Activated CD4-positive, alpha-beta T cell treated with anti-CD3 and anti-CD28 coated beads for 36 hours (primary cell): ENCODE results near the gene SOX21. TPM values are rescaled to one million over a fixed set of nuclear protein-coding genes. Genes with fewer than 3 reads are reported as not detected.

Source experiments
- ATAC-seq: fragments of 200-7000 bp; cut with Tn5 transposase; one replicate; pipeline ENCODE4 v1.10.0; 2021; ENCODE audit warnings: mild to moderate bottlenecking, moderate library complexity
- CTCF ChIA-PET: fragments of 350-600 bp; sonication (Branson Sonifier 250); formaldehyde crosslinking; loops from one replicate; lab custom pipeline; 2021; ENCODE audit warnings: antibody characterized with exemption; lab: Charles Lee
- POLR2A ChIA-PET: fragments of 350-600 bp; sonication (Branson Sonifier 250); formaldehyde crosslinking; loops from one replicate; lab custom pipeline; 2021; ENCODE audit warnings: antibody characterized with exemption, inconsistent platforms; lab: Charles Lee
- DNase-seq: peaks from one replicate; pipeline ENCODE4 v3.0.0-alpha.2; 2020
- H3K27ac Mint-ChIP-seq: one replicate; pipeline ENCODE4 v1.8.0; 2021; ENCODE audit warnings: mixed read lengths
- H3K27me3 Mint-ChIP-seq: one replicate; pipeline ENCODE4 v1.8.0; 2021; ENCODE audit warnings: mixed read lengths
- H3K36me3 Mint-ChIP-seq: one replicate; pipeline ENCODE4 v1.8.0; 2021; ENCODE audit warnings: low read depth, mixed read lengths
- H3K4me1 Mint-ChIP-seq: one replicate; pipeline ENCODE4 v1.8.0; 2021; ENCODE audit warnings: mixed read lengths
- H3K4me3 Mint-ChIP-seq: one replicate; pipeline ENCODE4 v1.8.0; 2021; ENCODE audit warnings: mild to moderate bottlenecking, moderate library complexity, mixed read lengths
- H3K9me3 Mint-ChIP-seq: one replicate; pipeline ENCODE4 v1.8.0; 2021; ENCODE audit warnings: low read depth, mixed read lengths
- intact Hi-C, 2 experiments: fragments of 100-400 bp; cut with DNase I in 1 of 2; cut with micrococcal nuclease in 1 of 2; formaldehyde crosslinking; loops; one replicate each; pipeline versions ENCODE4 v1.14.2 to v1.15.1; 2022 to 2024; cut with DNase I, micrococcal nuclease
- total RNA-seq, 2 experiments: library from RNA; stranded (reverse); gene quantifications; one replicate each; pipeline ENCODE4 v1.2.3, GENCODE V29; 2021

The SOX21 gene
- total RNA-seq, 2 experiments from 2014 or later = not detected

DNA sequence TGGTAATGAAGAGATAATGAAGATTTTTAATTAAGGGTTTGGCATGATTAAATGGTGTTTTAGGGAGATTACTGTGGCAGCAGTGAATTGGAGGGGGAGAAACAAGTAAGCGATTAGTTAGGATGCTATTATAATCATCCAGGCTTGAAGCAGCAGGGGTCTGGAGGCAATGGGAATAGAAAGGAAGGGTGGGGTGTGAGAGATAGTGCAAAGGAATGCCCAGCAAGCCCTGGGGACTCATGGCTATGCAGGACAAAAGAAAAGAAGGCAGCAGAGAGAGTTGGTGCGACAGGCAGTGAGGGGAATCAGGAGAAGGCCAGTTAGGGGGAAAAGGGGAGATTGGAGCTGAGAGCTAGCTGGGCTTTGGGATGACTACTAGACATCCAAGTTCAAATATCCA is 34.5 kb downstream of the SOX21 start:
- H3K9me3 Mint-ChIP-seq = no peaks in the 10 kb centered on the region
- CTCF ChIA-PET = interaction anchor here (1.6 kb wide), 1 partner anchor 726 kb away, joined by 3 read pairs; no protein-coding TSS in a partner anchor
- intact Hi-C loops = loop anchor here (5.0 to 10.0 kb wide), 3 partner anchors 477 to 800 kb away; no protein-coding TSS in a partner anchor
- H3K4me3 Mint-ChIP-seq = no peak overlapping the region
- H3K4me1 Mint-ChIP-seq = no peaks in the 10 kb centered on the region
- POLR2A ChIA-PET = no interaction called here
- ATAC-seq (no peak), DNase-seq (no peak)
- H3K27me3 Mint-ChIP-seq = peaks cover 33% of the 10 kb centered on the region
- no peaks in the 10 kb centered on the region for H3K36me3 Mint-ChIP-seq
- no peak overlapping the region for H3K27ac Mint-ChIP-seq

DNA sequence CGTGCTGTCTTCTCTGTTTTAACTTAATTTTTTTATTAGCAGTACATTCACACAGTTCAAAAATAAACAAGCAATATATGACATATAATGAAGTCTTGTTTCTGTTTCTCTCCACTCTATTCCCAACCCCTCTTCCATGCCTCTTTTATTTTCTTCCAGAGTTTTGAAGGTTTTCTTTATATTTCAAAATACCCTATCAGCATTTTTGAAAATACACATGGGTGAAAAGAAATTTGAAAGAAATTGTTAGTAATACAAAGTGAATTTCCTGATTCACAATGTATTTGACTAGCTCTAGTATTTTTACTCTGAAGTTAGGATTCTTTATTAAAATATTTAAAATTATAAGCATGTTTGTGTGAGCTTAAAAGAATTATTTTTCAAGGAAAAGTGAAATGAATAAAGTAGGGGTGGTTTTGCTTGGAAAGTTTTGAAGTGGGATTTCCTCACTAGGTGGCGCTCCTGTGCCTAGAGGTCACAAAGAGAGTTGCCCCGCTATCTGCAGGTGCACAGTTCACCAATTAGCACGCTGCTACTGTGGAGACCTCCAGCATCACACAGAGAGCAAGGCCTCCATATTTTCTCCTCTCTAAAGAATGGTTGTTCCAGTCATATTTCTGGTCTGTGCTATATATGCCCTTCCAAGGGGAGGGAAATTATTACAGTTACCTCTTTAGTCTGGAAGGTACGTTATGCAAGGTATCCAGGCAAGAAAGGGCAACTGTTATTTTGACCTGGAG is 37.6 kb downstream of the SOX21 start:
- intact Hi-C loops = loop anchor here (1.0 to 10.0 kb wide), 4 partner anchors 480 to 803 kb away; no protein-coding TSS in a partner anchor
- no peak overlapping the region for H3K4me3 Mint-ChIP-seq
- DNase-seq (peak; percentile 80), ATAC-seq (peak; percentile 72)
- H3K27ac Mint-ChIP-seq = no peak overlapping the region
- no peaks in the 10 kb centered on the region for H3K4me1 Mint-ChIP-seq
- POLR2A ChIA-PET = no interaction called here
- CTCF ChIA-PET = interaction anchor here (0.6 to 4.2 kb wide), 20 partner anchors 9 to 749 kb away, joined by 3 to 26 read pairs (median 4); partner anchors contain the start of gene SOX21
- no peaks in the 10 kb centered on the region for H3K9me3 Mint-ChIP-seq
- no peaks in the 10 kb centered on the region for H3K36me3 Mint-ChIP-seq
- H3K27me3 Mint-ChIP-seq = peaks cover 27% of the 10 kb centered on the region

DNA sequence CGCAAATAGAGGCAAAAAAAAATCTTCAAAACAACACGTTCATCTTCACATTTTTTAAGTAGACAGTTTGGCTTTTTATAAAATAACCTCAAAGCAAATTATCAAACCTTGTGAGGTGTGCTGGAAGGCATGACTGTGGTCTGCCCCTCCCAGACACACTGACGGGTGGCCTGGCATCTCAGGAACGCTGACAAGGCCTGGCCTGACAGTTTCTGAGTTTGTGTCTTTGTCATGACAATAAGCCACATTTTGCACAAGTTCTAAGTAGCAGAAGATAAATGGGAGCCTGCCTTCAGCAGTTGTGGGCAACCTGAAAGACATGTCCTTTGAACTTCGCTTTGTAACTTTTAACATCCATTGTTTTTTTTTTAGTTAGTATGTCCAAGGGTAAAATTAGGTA is 38.5 kb downstream of the SOX21 start:
- ATAC-seq (no peak), DNase-seq (no peak)
- H3K27ac Mint-ChIP-seq = no peak overlapping the region
- ChIA-PET POLR2A (interaction anchor here (0.6 kb wide), 1 partner anchor 729 kb away, joined by 3 read pairs; no protein-coding TSS in a partner anchor), CTCF (interaction anchor here (0.5 to 4.2 kb wide), 8 partner anchors 12 to 731 kb away, joined by 3 to 26 read pairs (median 4); no protein-coding TSS in a partner anchor)
- no peak overlapping the region for H3K4me3 Mint-ChIP-seq
- H3K27me3 Mint-ChIP-seq = peaks cover 24% of the 10 kb centered on the region
- no peaks in the 10 kb centered on the region for H3K36me3 Mint-ChIP-seq
- H3K4me1 Mint-ChIP-seq = no peaks in the 10 kb centered on the region
- no peaks in the 10 kb centered on the region for H3K9me3 Mint-ChIP-seq
- intact Hi-C loops = loop anchor here in 1 of 2 experiments (10.0 kb wide), 1 partner anchor 481 kb away; no protein-coding TSS in a partner anchor

DNA sequence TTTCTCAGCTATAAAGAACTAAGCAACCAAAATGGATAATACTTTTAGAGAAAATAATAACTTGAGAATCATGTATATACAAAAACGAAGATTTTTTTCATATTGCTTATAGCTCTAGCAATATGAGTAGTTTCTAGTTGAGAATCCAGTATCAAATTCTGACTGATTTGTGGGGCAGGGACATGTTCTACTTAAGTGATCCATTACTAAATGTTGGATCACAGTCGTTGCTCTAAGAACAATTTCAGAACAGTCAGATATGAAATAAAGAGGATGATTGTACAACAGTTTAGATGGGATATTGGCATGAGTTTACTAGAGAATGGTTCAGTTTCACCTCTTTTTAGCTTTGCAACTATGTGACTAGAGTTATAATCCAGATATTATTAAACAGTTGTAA is 39.9 kb downstream of the SOX21 start:
- H3K4me3 Mint-ChIP-seq = no peak overlapping the region
- H3K36me3 Mint-ChIP-seq = peaks cover 12% of the 10 kb centered on the region
- peaks cover 14% of the 10 kb centered on the region for H3K4me1 Mint-ChIP-seq
- H3K27me3 Mint-ChIP-seq = peaks cover 19% of the 10 kb centered on the region
- intact Hi-C loops = loop anchor here in 1 of 2 experiments (10.0 kb wide), 1 partner anchor 482 kb away; no protein-coding TSS in a partner anchor
- DNase-seq = no peak
- ChIA-PET POLR2A (no interaction called here), CTCF (interaction anchor here (0.6 to 4.2 kb wide), 3 partner anchors 10 to 253 kb away, joined by 3 to 26 read pairs (median 4); no protein-coding TSS in a partner anchor)
- no peak overlapping the region for H3K27ac Mint-ChIP-seq
- peak; percentile 26 for ATAC-seq
- H3K9me3 Mint-ChIP-seq = peaks cover 4% of the 10 kb centered on the region

DNA sequence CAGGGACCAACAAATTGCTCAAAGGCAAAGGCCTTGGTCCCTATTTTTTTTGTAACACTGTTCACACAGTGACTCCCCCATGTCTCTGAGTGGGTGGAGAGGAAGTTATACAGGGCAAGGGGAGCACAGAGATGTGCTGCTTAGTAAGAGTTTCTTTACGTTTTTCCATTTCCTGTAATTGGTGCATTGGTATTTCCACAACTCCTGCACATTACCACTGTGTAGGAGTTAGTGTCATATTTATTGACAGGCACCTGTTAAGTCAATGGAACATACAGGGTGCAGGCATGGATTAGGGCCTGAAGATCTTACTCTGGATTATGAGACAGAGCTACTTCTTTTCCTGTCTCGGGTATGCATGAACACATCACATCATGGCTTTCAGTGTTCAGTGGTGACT is 45.2 kb downstream of the SOX21 start:
- peaks cover 14% of the 10 kb centered on the region for H3K36me3 Mint-ChIP-seq
- peak overlapping the region; percentile 89 for H3K27ac Mint-ChIP-seq
- H3K9me3 Mint-ChIP-seq = peaks cover 4% of the 10 kb centered on the region
- DNase-seq (peak; percentile 44), ATAC-seq (peak; percentile 88)
- peaks cover 38% of the 10 kb centered on the region for H3K4me1 Mint-ChIP-seq
- H3K4me3 Mint-ChIP-seq = no peak overlapping the region
- H3K27me3 Mint-ChIP-seq = peaks cover 21% of the 10 kb centered on the region
- intact Hi-C loops = loop anchor here (2.0 to 10.0 kb wide), 5 partner anchors 120 to 520 kb away; no protein-coding TSS in a partner anchor
- ChIA-PET POLR2A (no interaction called here), CTCF (interaction anchor here (1.0 to 1.1 kb wide), 2 partner anchors 8 to 47 kb away, joined by 4 to 5 read pairs; no protein-coding TSS in a partner anchor)

DNA sequence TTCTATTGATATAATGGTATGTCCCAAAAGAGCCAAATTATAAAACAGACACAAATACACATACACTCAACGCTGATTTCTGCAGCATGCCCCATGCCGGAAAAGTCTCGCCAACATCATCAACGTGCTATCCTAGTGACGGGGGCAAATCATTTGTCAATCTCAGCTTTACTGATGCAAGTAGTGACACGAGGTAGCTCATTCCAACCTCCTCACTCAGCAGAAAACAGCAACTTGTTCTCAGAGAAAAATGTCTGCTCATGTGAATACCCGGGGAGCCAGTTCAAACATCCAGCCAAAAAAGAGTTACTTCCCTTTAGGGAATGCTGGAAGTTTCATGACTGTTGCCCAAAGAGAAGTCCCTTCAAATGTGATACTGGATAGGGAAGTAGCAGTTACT is 46.3 kb downstream of the SOX21 start:
- intact Hi-C loops = loop anchor here (2.0 to 10.0 kb wide), 5 partner anchors 119 to 521 kb away; no protein-coding TSS in a partner anchor
- peaks cover 43% of the 10 kb centered on the region for H3K4me1 Mint-ChIP-seq
- H3K27ac Mint-ChIP-seq = peak overlapping the region; percentile 89
- H3K36me3 Mint-ChIP-seq = peaks cover 14% of the 10 kb centered on the region
- peaks cover 28% of the 10 kb centered on the region for H3K27me3 Mint-ChIP-seq
- H3K4me3 Mint-ChIP-seq = no peak overlapping the region
- POLR2A ChIA-PET = no interaction called here
- ATAC-seq (no peak), DNase-seq (no peak)
- H3K9me3 Mint-ChIP-seq = peaks cover 4% of the 10 kb centered on the region
- CTCF ChIA-PET = interaction anchor here (0.9 to 2.1 kb wide), 3 partner anchors 9 to 49 kb away, joined by 3 to 7 read pairs (median 6); no protein-coding TSS in a partner anchor

DNA sequence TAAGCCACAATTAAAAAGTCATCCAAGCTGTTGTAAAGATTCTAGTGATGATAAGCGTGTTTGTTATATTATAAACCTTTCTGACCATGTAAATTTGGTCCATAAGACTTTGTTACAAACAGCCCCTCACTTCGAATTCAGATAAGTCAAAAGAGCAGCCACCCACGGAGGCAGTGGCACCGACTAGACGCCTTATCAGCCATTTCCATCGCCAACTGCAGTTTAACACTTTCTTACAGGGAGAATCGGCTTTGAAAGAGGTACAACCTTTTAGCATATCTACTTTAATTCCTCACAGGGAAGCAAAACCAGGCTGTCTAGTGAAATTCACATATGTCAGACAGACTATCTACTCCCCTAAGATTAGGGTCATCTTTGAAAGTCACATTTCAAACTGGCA is 47.5 kb downstream of the SOX21 start:
- ChIA-PET CTCF (interaction anchor here (2.1 kb wide), 1 partner anchor 48 kb away, joined by 6 read pairs; no protein-coding TSS in a partner anchor), POLR2A (no interaction called here)
- Mint-ChIP-seq H3K36me3 (peaks cover 14% of the 10 kb centered on the region), H3K4me3 (no peak overlapping the region), H3K4me1 (peaks cover 49% of the 10 kb centered on the region), H3K27me3 (peaks cover 31% of the 10 kb centered on the region), H3K9me3 (peaks cover 4% of the 10 kb centered on the region), H3K27ac (no peak overlapping the region)
- intact Hi-C loops = loop anchor here (5.0 to 10.0 kb wide), 5 partner anchors 118 to 812 kb away; no protein-coding TSS in a partner anchor
- no peak for ATAC-seq
- no peak for DNase-seq

DNA sequence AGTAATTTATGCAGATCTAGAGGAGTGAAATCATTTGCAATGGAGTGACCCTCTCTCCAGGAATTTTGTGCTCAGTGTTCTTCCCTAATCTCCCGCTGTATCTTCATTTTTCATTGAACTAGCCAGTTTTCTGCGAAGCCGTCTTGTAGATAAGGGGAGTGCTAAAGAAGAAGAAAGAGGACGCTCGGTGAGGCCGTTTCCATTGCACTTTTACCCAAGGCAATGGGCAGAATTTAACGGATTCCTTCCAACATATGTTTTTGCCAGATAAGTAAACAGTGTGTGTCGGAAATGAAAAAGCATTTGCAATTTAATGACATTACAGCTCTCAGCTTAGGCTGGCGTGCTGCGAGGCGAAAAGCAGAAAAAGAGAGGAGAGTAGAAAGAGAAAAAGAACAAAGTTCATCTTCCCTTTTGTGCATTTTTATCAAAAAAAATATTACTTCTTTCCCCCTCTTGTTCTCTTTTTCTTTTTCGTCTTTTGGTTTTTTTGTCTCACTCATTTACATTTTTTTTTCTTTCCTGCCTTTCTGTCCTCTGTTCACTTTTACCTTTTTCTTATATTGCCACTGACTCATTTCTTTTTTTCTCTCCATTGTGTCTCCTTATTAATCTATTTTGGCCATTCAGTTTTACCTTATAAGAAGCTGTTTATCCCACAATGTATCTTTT is 49.9 kb downstream of the SOX21 start:
- ATAC-seq (no peak), DNase-seq (no peak)
- intact Hi-C loops = loop anchor here (5.0 to 10.0 kb wide), 2 partner anchors 522 to 815 kb away; no protein-coding TSS in a partner anchor
- H3K9me3 Mint-ChIP-seq = no peaks in the 10 kb centered on the region
- ChIA-PET CTCF (interaction anchor here (0.6 to 3.2 kb wide), 5 partner anchors 11 to 742 kb away, joined by 3 to 26 read pairs (median 4); no protein-coding TSS in a partner anchor), POLR2A (no interaction called here)
- peaks cover 3% of the 10 kb centered on the region for H3K36me3 Mint-ChIP-seq
- H3K27me3 Mint-ChIP-seq = peaks cover 34% of the 10 kb centered on the region
- no peak overlapping the region for H3K4me3 Mint-ChIP-seq
- peaks cover 35% of the 10 kb centered on the region for H3K4me1 Mint-ChIP-seq
- H3K27ac Mint-ChIP-seq = no peak overlapping the region

DNA sequence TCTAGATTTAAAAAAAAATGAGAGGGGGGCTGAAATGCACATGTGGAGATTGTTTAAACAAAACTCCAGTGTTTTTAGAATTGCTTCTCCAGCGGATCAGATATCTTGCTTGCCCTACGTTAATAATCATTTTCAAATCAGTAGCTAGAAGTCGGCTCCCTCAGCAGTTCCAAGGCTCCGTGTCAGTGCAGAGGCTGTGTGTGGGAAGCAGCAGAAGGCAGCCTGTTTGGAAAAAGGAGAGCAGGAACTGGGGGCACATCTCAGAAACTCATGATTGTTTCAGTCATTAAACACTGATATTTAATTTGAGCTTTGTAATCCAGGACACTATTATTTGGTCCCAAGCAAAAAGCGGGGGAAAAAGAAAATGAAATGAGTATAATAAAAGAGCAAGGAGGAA is 50.9 kb downstream of the SOX21 start:
- CTCF ChIA-PET = interaction anchor here (0.5 to 3.2 kb wide), 8 partner anchors 12 to 743 kb away, joined by 3 to 26 read pairs (median 4); no protein-coding TSS in a partner anchor
- no peak for DNase-seq
- Mint-ChIP-seq H3K36me3 (no peaks in the 10 kb centered on the region), H3K4me3 (no peak overlapping the region), H3K27me3 (peaks cover 34% of the 10 kb centered on the region), H3K4me1 (peaks cover 35% of the 10 kb centered on the region), H3K27ac (no peak overlapping the region), H3K9me3 (no peaks in the 10 kb centered on the region)
- no peak for ATAC-seq
- intact Hi-C loops = loop anchor here (5.0 to 10.0 kb wide), 2 partner anchors 523 to 816 kb away; no protein-coding TSS in a partner anchor
- POLR2A ChIA-PET = interaction anchor here (0.6 kb wide), 1 partner anchor 43 kb away, joined by 7 read pairs; no protein-coding TSS in a partner anchor

DNA sequence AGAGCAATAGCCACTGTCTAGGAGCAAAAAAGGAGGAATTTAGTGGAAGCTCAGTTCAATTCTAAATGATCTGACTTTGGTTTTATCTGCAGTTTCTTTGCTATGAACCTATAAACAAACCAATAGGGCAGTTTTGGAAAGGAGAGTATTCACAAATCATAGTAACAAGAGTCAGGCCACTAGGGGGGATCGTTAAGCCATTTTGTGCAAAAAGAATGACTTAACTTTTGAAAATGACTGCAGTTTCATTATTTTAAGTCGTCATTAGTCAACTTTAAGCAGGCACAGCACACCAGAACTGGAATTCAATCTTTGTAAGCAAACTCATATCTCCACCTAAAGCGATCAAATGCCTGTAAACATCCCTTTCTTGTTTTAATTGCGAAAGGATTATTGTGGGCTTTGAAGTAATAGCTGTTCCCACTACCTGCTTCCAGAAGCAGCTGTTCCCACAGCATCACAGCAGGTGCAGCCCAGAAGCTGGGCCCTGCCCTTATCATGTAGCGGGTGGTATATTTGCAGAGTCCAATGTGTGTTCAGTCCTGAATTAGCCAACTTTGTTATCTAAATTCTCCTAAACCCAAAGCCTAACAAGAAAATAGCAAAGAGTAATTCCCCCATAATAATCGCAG is 51.5 kb downstream of the SOX21 start:
- H3K9me3 Mint-ChIP-seq = no peaks in the 10 kb centered on the region
- ATAC-seq = peak; percentile 24
- intact Hi-C loops = loop anchor here (5.0 to 10.0 kb wide), 2 partner anchors 524 to 816 kb away; no protein-coding TSS in a partner anchor
- peaks cover 37% of the 10 kb centered on the region for H3K4me1 Mint-ChIP-seq
- DNase-seq = peak; percentile 42
- H3K27me3 Mint-ChIP-seq = peaks cover 31% of the 10 kb centered on the region
- H3K36me3 Mint-ChIP-seq = no peaks in the 10 kb centered on the region
- ChIA-PET POLR2A (interaction anchor here (0.6 kb wide), 1 partner anchor 42 kb away, joined by 7 read pairs; no protein-coding TSS in a partner anchor), CTCF (interaction anchor here (0.5 to 3.2 kb wide), 10 partner anchors 11 to 743 kb away, joined by 3 to 26 read pairs (median 4); no protein-coding TSS in a partner anchor)
- H3K4me3 Mint-ChIP-seq = no peak overlapping the region
- H3K27ac Mint-ChIP-seq = no peak overlapping the region
